ENCODE data around the gene CRACR2B.

DNA sequence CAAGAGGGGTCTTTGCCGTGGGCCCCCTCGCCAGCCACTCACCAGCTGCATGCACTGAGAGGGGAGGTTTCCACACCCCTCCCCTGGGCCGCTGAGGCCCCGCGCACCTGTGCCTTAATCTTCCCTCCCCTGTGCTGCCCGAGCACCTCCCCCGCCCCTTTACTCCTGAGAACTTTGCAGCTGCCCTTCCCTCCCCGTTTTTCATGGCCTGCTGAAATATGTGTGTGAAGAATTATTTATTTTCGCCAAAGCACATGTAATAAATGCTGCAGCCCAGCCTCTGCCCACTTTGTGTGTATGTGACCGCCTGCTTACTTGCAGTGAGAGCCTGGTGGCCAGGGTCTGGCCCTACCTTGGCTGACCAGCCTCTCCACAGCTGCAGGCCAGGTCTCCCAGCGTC, 2.8 kb upstream of the CRACR2B start:
- TF ChIP-seq POLR2A (IDR thresholded peaks at IDR 0.05; ENCODE audit: low read depth, low read length) (no peak), POLR2AphosphoS5 (IDR thresholded peaks at IDR 0.05; ENCODE audit: low read depth, low read length) (no peak), TAF1 (IDR thresholded peaks at IDR 0.05; ENCODE audit: borderline replicate concordance, low read depth, low read length) (no peak)
